Measurements from ENCODE around the gene DVL3. TPM values are rescaled to one million over a fixed set of nuclear protein-coding genes. Genes with fewer than 3 reads are reported as not detected.

DVL3 gene
- total and polyA plus RNA-seq, 2 donors (not counting 1 experiment from before 2014, with no cell fraction given), result 42.7 to 92.0 TPM

- no peak overlapping the region for H3K27ac Mint-ChIP-seq
- Histone ChIP-seq H3K9ac (ENCODE audit: low read length) (no peak overlapping the region), H2AFZ (ENCODE audit: insufficient read depth, low read depth, low read length, poor library complexity, severe bottlenecking) (no peak overlapping the region), H3K4me2 (replicated peaks; ENCODE audit: low read depth, low read length, poor library complexity, severe bottlenecking) (no peak overlapping the region), H3K4me1 (ENCODE audit: control insufficient read depth in 2 of 2, insufficient read depth in 2 of 2, low read length in 2 of 2) (peaks cover 23 to 34% of the 10 kb centered on the region in 2 donors), H3K27ac (ENCODE audit: low read length in 2 of 2) (no peak overlapping the region), H3K36me3 (replicated peaks in 1 of 2; ENCODE audit: control extremely low read depth in 1 of 2, control insufficient read depth in 1 of 2, extremely low read depth in 1 of 2, insufficient read depth in 2 of 2, low read length in 1 of 2) (peaks cover 0 to 23% of the 10 kb centered on the region in 2 experiments), H3K4me3 (ENCODE audit: control extremely low read depth in 1 of 5, extremely low read depth in 1 of 5, insufficient read depth in 1 of 5, low read depth in 2 of 5, low read length in 4 of 5) (no peak overlapping the region), H4K20me1 (ENCODE audit: control insufficient read depth, insufficient read depth, low read length, poor library complexity, severe bottlenecking) (peaks cover 11% of the 10 kb centered on the region), H3K79me2 (ENCODE audit: control insufficient read depth, insufficient read depth, low read length) (peaks cover 32% of the 10 kb centered on the region), H3K27me3 (replicated peaks in 1 of 4; ENCODE audit: control extremely low read depth in 1 of 4, control insufficient read depth in 3 of 4, insufficient read depth in 4 of 4, low read length in 3 of 4) (no peaks in the 10 kb centered on the region), H3K9me3 (ENCODE audit: control extremely low read depth in 1 of 3, control insufficient read depth in 2 of 3, insufficient read depth in 1 of 3, low read length in 2 of 3) (no peaks in the 10 kb centered on the region)
- DNase-seq (no peak), ATAC-seq (ENCODE audit: low read depth) (no peak)
- WGBS (ENCODE audit: insufficient coverage), result 96% methylated on average over 4 of the region's 5 CpGs
- POLR2A ChIA-PET, result interaction anchor here (1.0 to 1.5 kb wide), 2 partner anchors 13 to 17 kb away, joined by 4 read pairs; partner anchors contain the start of gene ABCF3
- CTCF ChIA-PET, result interaction anchor here (0.6 to 2.3 kb wide), 5 partner anchors 14 to 53 kb away, joined by 3 to 9 read pairs (median 5); partner anchors contain the start of gene ABCF3
- H3K9me3 Mint-ChIP-seq (ENCODE audit: insufficient read depth), result no peaks in the 10 kb centered on the region
- intact Hi-C loops (cut with micrococcal nuclease), result no loop called here
- peaks cover 32% of the 10 kb centered on the region for H3K4me1 Mint-ChIP-seq
- no peak overlapping the region for H3K4me3 Mint-ChIP-seq
- TF ChIP-seq CTCF (IDR thresholded peaks at IDR 0.05) (no peak), EZH2 (IDR thresholded peaks at IDR 0.05; ENCODE audit: borderline replicate concordance, insufficient read depth, low read depth, low read length, poor library complexity, severe bottlenecking) (no peak)
- H3K27me3 Mint-ChIP-seq, result no peaks in the 10 kb centered on the region
Measured at GRCh38 chr3:184172681-184173373, 17.6 kb downstream of the DVL3 start.

- Histone ChIP-seq H3K27me3 (replicated peaks in 1 of 4; ENCODE audit: control extremely low read depth in 1 of 4, control insufficient read depth in 3 of 4, insufficient read depth in 4 of 4, low read length in 3 of 4) (no peaks in the 10 kb centered on the region), H4K20me1 (ENCODE audit: control insufficient read depth, insufficient read depth, low read length, poor library complexity, severe bottlenecking) (peaks cover 15% of the 10 kb centered on the region), H3K9ac (ENCODE audit: low read length) (no peak overlapping the region), H2AFZ (ENCODE audit: insufficient read depth, low read depth, low read length, poor library complexity, severe bottlenecking) (no peak overlapping the region), H3K27ac (ENCODE audit: low read length in 2 of 2) (no peak overlapping the region), H3K4me1 (ENCODE audit: control insufficient read depth in 2 of 2, insufficient read depth in 2 of 2, low read length in 2 of 2) (peaks cover 23 to 34% of the 10 kb centered on the region in 2 donors), H3K79me2 (ENCODE audit: control insufficient read depth, insufficient read depth, low read length) (peaks cover 37% of the 10 kb centered on the region), H3K36me3 (replicated peaks in 1 of 2; ENCODE audit: control extremely low read depth in 1 of 2, control insufficient read depth in 1 of 2, extremely low read depth in 1 of 2, insufficient read depth in 2 of 2, low read length in 1 of 2) (peaks cover 0 to 25% of the 10 kb centered on the region in 2 experiments), H3K9me3 (ENCODE audit: control extremely low read depth in 1 of 3, control insufficient read depth in 2 of 3, insufficient read depth in 1 of 3, low read length in 2 of 3) (no peaks in the 10 kb centered on the region), H3K4me2 (replicated peaks; ENCODE audit: low read depth, low read length, poor library complexity, severe bottlenecking) (no peak overlapping the region), H3K4me3 (ENCODE audit: control extremely low read depth in 1 of 5, extremely low read depth in 1 of 5, insufficient read depth in 1 of 5, low read depth in 2 of 5, low read length in 4 of 5) (no peak overlapping the region)
- no CpG with 5 or more reads among the region's 2 CpGs for WGBS (ENCODE audit: insufficient coverage)
- Mint-ChIP-seq H3K27ac (peak overlapping the region; percentile 71), H3K4me3 (no peak overlapping the region), H3K9me3 (ENCODE audit: insufficient read depth) (no peaks in the 10 kb centered on the region), H3K4me1 (peaks cover 37% of the 10 kb centered on the region), H3K27me3 (no peaks in the 10 kb centered on the region)
- TF ChIP-seq CTCF (IDR thresholded peaks at IDR 0.05) (no peak), EZH2 (IDR thresholded peaks at IDR 0.05; ENCODE audit: borderline replicate concordance, insufficient read depth, low read depth, low read length, poor library complexity, severe bottlenecking) (no peak)
- POLR2A ChIA-PET, result interaction anchor here (1.5 kb wide), 1 partner anchor 18 kb away, joined by 4 read pairs; no protein-coding TSS in a partner anchor
- ATAC-seq (ENCODE audit: low read depth), result no peak
- no peak for DNase-seq
- CTCF ChIA-PET, result interaction anchor here (2.0 to 2.3 kb wide), 3 partner anchors 13 to 53 kb away, joined by 5 to 9 read pairs (median 8); partner anchors contain the start of gene ABCF3
- intact Hi-C loops (cut with micrococcal nuclease), result no loop called here
Measured at GRCh38 chr3:184173374-184173722, 18.2 kb downstream of the DVL3 start.
